Kidney capillary endothelial cell (primary cell): Measurements from ENCODE around the gene DENND10.
"Not testable (repeated sequence)": the region's sequence is repeated elsewhere in the genome, so short reads cannot be mapped to it uniquely, and the experiment has no call there.

Experiments used
- DNase-seq: peaks from one replicate; pipeline ENCODE4 v3.0.0-alpha.2; 2018; ENCODE audit warnings: low spot score

DENND10 gene

DNA sequence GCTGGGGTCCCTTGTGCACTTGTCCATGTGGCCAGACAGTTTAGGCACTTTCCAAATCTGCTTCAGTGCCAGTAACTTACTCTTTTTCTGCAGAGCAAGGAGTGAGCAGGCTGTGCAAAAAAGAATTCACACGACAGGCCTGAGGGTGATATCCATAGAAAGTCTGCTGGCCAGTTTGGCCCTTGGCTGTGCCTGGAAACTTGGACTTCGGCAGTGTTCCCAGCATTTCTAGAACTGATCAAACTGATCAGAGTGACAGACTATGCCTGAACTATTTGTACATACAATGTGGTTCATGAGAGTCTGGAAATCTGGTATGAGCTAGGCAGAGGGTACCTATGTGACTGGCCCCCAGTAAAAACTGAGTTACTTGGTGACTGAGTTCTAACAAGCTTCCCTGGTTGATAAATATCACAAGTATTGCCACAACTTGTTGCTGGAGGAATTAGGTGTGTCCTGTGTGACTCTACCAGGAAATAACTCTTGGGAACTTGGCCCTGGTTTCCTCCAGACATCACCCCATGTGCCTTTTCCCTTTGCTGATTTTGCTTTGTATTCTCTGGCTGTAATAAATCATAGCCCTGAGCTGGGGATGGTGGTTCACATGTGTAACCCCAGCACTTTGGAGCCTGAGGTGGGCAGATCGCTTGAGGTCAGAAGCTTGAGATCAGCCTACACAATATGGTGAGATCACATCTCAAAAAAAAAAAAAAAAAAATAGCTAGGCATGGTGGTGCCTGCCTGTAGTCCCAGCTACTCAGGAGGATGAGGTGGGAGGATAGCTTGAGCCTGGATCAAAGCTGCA lies 3.3 kb upstream of the DENND10 start:
- DNase-seq, result peak; percentile 69

DNA sequence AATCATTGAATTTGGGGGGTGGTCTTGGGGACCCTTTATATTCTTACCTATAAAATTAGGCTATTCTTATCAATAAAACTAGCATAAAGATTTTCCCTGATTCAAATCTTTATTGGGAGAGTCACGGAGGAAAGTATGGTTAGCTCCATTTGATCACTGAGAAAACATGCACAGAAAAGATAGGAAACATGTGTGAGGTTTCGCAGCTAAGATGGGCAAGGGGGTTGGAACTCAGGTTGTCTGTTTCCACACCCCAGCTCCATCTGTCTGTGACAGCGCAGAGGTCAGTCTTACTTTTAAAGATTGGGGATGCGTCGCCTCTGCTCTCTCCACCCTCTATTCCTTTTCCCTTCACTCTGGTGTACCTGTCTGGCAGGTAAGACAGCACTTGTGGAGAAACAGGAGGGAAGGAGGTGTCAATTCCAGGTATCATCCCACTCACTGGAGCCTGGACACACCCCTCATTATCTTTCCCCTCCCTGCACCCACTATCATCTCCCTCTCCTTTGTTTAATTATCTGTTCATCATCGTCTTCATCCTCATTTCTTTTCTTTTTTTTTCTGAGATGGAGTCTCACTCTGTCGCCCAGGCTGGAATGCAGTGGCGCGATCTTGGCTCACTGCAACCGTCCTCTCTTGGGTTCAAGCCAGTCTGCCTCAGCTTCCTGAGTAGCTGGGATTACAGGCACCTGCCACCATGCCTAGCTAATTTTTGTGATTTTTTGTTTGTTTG lies 2.4 kb upstream of the DENND10 start:
- no peak for DNase-seq

- no peak for DNase-seq
Measured at GRCh38 chr10:119103241-119103902, 541 bp upstream of the DENND10 start.

GRCh38 chr10:119104654-119105015 lies 722 bp downstream of the DENND10 start:
- no peak for DNase-seq

DNA sequence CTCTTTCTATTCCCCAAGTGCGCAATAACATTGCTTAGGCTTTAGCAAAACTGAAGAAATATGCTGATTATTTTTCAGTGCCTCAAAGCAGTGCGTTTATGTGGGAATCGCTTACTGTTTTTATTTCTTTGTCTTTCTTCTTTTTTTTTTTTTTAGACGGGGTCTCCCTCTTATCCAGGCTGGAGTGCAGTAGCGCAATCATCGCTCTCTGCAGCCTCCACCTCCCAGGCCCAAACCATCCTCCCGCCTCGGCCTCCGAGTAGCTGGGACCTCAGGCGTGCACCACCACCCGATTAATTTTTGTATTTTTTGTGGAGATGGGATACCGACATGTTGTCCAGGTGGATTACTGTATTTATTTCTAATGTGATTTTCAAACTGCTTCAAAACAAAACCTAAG lies 1.2 kb downstream of the DENND10 start:
- DNase-seq, result no peak

DNA sequence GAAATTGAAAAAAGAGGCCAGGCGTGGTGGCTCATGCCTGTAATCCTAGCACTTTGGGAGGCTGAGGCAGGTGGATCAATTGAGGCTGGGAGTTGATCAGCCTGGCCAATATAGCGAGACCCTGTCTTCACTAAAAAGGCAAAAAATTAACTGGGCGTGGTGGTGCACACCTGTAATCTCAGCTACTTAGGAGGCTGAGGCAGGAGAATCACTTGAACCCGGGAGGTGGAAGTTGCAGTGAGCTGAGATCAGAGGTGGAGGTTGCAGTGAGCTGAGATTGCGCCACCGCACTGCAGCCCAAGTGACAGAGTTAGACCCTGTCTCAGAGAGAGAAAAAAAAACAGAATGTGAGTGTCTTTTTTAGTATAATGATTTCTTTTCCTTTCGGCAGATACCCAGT lies 2.0 kb downstream of the DENND10 start:
- DNase-seq, result not testable (repeated sequence)

- DNase-seq, result not testable (repeated sequence)
Measured at GRCh38 chr10:119107106-119107505, 3.2 kb downstream of the DENND10 start.

GRCh38 chr10:119107771-119108170 lies 3.9 kb downstream of the DENND10 start:
- not testable (repeated sequence) for DNase-seq

GRCh38 chr10:119112056-119112455 lies 8.1 kb downstream of the DENND10 start:
- DNase-seq, result no peak

DNA sequence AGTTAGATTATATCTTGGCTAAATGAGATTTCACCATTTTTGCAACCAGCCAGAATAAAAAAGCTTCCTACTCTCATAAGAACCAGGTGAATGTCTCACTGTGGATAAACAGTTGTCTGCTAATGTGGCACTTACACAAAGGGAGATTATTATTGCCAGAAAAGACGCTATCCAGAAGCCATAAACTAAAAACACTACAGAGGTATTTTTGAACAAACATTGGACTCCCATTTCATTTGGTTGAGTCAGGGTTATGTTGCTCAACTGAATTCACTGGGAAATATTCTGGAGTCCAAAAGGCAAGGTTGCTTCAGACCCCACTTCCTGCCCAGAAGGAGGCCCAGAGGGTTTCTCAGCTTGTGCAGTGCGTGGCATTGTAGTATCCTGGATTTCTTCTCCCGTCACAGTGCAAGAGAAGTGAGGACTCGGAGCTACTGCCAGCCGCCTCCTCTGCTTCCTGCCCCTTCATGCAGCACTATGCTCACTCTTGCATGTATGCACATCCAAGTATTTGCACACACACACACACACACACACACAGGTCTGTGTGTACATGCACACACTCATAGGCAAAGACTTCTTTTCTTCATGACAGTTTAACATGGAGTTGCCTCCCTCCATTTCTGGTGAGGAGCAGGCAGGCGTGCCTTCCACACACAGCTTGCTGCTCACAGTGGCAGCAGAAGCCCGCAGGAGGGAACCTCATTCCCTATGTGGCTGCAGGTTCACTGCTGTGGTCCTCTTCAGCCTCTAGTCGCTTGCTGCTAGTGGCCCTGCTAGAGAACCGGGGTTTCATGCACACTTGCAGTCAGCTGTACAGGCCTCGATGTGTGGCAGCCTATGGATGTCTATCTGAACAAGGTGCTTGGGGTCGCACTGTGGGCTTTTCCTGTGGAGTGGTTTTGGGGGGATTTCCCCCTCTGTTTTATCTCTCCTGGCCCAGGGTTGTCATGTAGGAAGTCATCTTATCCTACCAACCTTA lies 10.1 kb downstream of the DENND10 start:
- no peak for DNase-seq

GRCh38 chr10:119115926-119116325 lies 12.0 kb downstream of the DENND10 start:
- DNase-seq, result no peak

DNA sequence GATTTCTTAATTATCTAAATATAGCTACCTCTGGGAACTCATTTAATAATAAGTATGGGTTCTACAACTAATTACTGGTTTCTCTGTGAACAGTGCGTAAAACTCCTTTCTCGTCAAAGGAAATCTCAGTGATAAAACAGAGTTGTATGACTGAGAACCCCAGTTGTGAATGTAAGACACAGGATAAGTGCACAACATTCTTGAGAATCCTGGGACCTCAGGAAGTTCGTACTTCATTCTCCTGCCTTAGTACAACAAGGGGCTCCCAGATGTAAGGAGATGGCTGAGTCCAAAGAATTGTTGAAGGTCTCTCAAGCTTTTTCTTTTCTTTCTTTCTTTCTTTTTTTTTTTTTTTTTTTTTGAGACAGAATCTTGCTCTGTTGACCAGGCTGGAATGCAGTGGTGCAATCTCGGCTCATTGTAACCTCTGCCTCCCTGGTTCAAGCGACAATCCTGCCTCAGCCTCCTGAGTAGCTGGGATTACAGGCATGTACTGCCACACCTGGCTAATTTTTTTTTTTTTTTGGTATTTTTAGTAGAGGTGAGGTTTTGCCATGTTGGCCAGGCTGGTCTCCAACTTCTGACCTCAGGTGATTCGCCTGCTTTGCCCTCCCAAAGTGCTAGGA lies 12.5 kb downstream of the DENND10 start:
- DNase-seq, result no peak

GRCh38 chr10:119118231-119118630 lies 14.3 kb downstream of the DENND10 start:
- DNase-seq, result no peak

DNA sequence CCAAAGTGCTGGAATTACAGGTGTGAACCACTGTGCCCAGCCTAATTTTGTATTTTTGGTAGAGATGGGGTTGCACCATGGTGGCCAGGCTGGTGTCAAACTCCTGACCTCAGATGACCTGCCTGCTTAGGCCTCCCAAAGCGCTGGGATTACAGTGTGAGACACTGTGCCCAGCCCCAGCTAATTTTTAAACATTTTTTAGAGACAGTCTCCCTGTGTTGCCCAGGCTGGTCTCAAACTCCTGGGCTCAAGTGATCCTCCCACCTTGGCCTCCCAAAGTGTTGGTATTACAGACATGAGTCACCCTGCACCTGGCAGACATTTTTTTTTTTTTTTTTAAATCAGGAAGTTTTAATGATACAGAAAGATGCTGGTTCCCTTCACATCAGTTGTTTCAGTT lies 15.5 kb downstream of the DENND10 start:
- DNase-seq, result no peak

DNA sequence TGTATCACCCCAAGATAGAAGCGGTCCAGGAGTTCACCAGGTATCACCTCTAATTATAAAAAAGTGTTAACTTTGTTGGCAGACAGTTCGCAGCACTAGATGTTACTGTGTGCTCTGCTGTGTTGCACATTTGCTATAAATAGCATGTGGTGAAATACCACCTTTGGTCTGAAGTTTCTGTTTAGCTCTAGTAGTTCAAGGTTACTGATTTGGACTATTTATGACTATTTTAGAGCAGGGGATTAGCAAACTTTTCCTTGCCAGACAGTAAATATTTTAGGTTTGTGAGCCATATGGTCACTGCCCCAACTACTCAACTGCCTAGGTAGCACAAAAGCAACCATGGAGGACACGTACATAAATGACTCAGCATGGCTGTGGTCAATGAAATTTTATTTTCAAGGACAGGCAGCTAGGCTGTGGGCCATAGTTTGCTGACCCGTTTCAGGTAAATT lies 16.5 kb downstream of the DENND10 start:
- DNase-seq, result no peak

DNA sequence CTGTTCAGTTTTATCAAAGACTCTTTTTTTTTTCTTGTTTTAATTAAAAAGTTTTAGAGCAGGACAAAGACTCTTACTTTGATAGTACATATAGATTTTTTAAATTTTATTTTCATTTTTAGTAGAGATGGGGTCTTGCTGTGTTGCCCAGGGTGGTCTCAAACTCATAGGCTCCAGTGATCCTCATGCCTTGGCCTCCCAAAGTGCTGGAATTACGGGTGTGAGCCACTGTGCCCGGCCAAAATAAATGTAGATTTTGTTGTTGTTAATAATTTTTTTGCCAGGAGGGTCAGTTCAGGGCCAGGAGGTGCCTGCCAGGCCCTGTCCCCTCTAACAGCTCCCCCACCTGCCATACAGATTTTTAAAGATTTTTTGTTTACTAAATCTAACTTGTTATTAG lies 17.0 kb downstream of the DENND10 start:
- no peak for DNase-seq

DNA sequence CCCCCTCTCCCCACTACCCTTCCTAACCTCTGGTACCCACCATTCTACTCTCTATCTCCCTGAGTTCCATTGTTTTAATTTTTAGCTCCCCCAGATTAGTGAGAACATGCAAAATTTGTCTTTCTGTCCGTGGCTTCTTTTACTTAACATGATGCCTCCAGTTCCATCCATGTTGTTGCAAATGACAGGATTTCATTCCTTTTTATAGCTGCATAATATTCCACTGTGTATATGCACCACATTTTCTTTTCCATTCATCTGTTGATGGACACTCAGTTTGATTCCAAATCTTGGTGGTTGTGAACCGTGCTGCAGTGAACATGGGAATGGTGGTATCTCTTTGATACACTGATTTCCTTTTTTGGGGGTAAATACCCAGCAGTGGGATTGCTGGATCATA lies 22.0 kb downstream of the DENND10 start:
- no peak for DNase-seq

DNA sequence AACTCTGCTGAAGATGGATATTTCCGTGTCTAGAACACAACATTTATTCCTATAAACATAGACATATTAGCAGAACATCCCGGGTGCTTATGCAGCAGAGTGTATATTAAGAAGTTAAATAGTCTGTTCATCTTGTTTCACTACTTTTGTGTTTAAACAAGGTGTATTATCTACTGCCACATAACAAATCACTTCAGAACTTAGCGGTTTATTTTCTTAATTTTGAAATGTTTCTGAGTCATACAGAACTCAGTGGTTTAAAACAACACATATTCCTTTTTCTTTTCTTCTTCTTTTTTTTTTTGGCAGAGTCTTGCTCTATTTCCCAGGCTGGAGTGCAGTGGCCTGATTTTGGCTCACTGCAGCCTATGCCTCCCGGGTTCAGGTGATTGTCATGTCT lies 25.8 kb downstream of the DENND10 start:
- no peak for DNase-seq

- DNase-seq, result no peak
Measured at GRCh38 chr10:119131512-119132240, 27.8 kb downstream of the DENND10 start.

GRCh38 chr10:119132521-119133345 lies 28.8 kb downstream of the DENND10 start:
- DNase-seq, result no peak
